Measurements from ENCODE around the gene TTC7B.

TTC7B gene

DNA sequence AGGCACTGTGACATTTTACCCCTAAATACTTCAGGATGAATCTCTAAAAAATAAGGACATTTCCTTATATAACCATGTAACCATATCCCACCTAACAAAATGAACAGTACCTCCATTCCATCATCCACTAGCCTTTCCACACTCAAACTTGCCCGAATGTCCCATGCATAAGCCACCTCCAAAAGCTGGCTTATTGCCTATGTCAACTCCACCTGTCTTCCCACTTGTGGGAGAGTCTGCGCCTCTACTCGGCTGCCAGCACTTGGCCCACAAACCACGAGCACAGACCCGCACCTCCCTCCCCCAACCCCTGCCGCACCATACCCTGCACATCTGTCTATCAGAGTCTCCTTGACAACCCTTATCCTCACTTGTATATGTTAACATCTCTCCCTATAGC is 253.6 kb downstream of the TTC7B start:
- in situ Hi-C loops (cut with MboI; ENCODE audit: low sequenced_read_pairs), result no loop called here

- in situ Hi-C loops (cut with MboI; ENCODE audit: low sequenced_read_pairs), result no loop called here
Observed at GRCh38 chr14:90561920-90562319, 254.3 kb downstream of the TTC7B start.

DNA sequence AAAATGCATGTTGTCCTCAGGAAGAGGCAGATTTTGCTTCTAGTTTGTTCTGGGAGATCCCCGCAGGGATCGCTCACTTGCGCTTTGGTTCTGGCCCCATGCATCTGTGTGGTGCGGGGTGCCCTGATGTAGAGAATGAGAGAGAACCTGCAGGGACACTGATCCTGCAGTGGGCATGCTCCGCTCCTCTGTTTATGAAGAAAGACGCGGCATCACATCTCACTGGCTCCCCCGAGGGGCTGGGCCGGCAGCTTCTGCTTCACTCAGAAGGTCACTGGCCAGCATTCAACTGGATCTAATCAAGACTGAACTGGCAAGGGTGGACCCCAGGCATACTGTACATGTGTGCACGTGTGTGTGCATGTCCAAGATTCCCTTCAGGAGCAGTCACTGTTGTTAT is 255.2 kb downstream of the TTC7B start:
- in situ Hi-C loops (cut with MboI; ENCODE audit: low sequenced_read_pairs), result no loop called here

- in situ Hi-C loops (cut with MboI; ENCODE audit: low sequenced_read_pairs), result no loop called here
Observed at GRCh38 chr14:90560558-90560957, 255.7 kb downstream of the TTC7B start.

DNA sequence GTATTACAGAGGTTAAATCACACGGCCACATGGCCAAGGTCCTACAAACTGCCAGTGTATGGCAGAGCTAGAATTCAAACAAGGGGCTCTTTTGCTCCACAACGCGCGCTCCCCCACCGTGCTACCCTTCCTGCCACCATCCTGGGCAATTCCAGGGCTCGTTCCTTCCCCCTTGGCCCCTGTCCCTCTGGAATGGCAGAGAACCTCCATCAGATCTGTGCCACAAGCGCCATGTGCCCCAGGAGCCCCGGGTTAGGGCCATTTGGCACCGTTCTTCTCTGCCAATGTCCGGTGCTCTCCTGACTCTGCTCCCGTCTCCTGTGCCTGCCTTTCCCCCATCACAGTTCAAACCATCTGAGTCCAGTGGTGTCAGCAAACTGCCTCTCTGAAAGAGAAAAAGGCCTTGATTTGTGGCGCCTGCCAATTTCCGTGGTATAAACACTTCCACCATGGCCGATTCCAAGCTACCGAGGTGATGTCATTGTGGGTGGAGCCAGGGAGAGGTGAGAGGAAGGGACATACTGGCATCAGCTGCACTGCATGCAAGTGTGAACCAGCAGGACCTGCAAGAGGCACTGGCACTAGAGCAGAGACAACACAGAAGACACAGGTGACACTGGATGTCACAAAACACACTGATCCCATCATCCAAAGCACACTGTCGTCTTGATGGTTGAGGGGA is 256.3 kb downstream of the TTC7B start:
- in situ Hi-C loops (cut with MboI; ENCODE audit: low sequenced_read_pairs), result no loop called here

DNA sequence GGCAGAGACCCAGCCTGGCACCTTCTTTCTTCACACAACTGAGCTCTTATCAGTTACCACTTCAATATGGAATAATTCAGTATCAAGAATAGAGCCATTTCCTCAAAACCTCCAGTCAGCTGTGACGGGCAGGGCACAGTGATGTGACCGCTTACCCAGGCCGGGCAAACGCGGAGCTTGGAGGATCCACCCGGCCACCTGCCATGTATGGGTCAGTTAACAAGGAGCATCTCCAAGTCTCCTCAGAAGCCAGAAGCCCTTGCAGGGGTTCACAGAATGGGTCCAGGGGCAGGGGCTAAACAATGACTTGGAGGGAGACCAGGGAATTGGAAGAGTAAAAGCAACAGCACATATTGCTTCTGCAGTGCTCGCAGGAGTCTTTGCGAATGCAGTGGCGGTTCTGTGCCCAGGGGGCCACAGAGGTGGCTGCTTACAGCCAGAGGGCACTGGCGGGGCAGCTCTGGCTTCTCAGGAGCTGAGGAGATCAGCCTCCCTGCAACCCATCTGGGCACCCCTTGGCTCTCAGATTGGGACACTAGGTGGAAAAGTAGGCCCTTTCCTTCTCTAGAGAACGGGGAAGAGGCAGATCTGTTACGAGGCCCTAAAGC is 257.1 kb downstream of the TTC7B start:
- in situ Hi-C loops (cut with MboI; ENCODE audit: low sequenced_read_pairs), result no loop called here

DNA sequence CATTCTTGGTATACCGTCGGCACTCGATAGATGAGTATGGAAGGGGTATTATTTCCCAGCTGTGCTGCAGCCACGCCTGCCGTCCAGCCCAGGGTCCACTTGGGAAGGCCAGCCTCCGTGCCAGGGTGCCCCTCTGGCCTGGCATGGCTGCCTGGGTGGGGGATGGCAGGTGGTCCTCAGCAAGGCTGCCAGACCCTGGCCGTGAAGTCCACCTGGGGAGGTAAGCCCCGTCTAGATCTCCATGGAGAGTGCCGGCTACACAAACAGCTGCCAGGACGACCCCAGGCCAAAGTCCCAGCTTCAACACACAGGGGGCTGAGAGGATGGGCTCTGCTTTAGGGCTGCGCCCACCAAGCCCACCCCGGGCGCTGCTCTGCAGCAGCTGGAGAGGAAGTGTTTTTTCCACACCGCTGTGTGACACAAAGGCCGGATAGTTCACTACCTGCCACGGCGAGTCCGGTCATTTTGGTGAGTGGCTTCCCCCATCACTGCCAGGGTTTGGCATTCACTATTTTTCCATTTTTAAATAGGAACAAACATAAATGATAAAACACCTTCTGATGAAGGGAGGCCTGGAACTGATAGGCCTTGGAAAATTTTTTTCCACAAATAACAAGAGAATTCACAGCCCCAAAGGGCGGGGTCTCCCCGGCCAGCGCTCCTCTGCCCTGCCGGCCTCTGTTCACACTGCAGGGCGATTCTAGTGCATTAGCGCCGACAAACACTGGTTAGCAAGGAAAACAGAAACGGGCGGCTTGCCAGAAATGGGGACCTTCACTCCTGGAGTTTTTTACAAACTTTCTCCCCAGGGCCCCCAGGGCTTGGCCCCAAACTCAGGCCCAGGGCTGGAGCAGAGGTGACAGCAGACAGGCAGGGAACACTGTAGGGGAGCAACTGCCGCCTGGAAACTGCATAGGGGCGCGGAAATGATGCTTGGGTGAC is 257.9 kb downstream of the TTC7B start:
- in situ Hi-C loops (cut with MboI; ENCODE audit: low sequenced_read_pairs), result no loop called here

DNA sequence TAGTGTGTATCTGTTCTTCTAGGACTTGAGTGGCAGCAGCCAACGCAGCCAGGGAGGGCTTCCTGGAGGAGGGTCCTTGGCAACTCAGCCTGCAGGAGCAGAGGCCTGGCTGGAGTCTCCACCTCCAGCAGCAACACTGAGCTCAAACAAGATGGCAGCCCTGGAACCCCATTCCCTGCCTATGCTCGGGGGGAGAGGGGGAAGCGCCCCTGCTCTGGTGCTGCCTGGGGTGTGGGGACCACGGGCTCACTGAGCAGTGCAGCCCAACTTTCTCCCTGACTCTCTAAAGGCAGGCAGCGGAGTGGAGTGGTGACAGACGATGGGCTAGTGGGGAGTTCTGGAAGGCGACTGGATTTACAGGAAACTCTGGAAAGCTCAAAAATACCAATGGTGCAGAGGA is 258.7 kb downstream of the TTC7B start:
- in situ Hi-C loops (cut with MboI; ENCODE audit: low sequenced_read_pairs), result no loop called here

DNA sequence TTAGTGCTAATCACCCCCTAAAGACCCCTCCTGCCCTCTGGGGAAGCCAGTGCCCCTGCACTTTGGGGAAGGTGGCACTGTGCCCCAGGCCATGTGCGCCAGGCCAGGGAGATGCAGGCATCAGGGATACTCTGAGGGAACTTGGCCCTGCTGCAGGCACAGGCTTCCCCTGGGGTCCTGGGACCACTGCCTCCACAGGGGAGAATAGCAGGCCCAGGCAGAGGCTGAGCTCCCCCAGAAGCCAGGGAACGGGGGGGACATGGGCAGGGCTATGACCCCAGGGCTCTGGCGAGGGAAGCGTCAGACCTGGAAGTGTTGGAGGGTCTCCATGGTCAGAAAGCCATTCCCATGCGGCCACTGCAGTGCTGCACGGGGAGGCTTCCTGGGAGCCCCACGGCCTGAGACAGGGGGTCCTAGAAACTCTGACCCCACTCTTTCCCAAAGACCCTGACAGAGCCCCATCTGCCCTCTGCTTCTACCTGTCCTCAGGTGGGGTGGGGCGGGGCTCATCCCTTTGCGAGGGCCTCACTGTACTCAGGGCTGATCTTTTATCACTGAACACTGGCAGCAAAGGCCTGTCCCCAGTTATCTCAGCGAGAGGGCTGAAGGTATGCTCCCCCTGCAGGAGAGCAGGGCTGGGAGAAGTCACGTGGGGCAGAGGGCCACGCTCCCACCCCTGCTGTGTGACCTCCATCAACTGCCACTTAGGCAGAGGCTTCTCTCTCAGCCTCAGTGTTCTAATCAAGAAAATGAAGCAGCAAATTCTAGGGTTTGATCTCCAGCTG is 259.4 kb downstream of the TTC7B start:
- in situ Hi-C loops (cut with MboI; ENCODE audit: low sequenced_read_pairs), result no loop called here

GRCh38 chr14:90556012-90556477 is 260.2 kb downstream of the TTC7B start:
- in situ Hi-C loops (cut with MboI; ENCODE audit: low sequenced_read_pairs), result no loop called here

DNA sequence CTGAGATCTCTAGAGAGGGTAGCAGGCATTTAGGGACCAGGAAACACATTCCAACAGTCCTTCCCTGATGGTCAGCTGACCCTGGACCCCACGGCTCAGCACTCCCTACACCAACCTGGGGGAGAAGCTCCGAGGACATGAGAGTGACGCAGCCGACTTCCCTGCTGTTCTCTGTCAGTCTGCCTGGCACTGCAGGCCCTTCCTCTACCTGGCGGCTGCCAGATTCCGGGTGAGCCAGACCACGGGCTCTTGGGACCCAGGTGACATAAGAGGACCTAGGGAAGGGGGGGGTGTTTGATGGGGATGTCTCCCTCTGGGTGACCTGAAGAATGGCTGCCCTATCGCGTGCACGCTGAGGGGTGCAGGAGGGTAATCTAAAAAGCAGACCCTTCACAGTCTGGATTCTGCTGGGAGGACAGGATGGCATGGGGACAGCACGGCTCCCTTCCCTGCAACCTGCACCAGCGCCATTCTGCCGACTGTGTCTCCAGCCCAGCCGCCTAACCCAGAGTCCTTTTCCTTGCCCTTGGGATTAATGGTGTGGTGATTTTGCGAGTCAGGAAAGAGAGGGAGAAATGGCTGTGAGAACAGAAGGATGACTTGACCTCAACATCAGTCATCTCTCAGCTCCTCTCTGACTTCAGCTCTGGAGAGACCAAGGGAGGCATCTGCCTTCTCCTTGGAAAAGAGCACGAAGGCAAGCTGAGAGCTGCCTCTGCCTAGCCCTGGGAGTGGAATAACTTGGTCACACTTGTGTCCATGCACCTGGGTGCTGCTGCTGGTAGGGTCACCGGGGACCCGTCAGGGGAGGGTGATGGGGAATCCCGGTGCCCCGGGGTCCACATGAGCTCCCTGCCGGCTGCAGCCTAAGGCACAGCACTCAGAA is 260.9 kb downstream of the TTC7B start:
- in situ Hi-C loops (cut with MboI; ENCODE audit: low sequenced_read_pairs), result no loop called here

DNA sequence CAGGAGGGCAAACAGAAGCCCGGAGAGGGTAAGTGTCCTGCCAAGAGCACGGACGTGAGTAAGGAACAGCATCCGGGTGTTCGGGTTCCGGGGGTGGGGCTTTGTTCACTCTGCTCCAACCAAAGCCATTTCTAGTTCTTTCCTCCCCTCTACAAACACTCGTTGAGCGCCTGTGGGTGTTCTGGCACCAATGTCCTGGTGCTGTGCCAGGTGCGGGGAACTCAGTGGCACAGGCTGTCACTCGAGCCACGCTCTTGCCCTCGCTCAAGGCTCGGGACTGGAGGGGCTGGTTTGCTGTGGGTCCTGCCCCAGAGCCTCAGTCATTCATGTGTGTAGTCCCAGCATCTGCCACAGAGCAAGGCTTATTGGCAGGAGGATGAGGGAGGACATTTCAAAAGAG is 261.9 kb downstream of the TTC7B start:
- in situ Hi-C loops (cut with MboI; ENCODE audit: low sequenced_read_pairs), result no loop called here

DNA sequence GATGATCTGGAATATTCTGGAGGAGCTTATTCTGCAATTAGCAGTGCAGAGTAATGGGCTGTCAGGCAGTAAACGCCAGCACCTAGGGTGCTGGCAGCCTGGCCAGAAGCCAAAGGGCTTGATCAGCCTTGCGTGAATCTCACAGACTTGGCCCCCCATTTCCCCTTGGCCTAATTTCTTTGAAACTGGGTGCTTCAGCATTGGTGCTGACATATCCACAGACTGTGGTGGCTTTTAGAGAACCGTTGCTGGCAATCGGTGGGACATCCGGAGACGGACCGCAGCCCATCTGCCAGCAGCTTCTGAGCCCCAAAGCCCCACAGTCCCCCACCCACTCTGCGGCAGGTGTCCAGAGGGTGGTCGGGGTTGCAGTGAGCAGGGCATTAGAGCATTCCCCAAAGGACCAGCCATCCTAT is 262.3 kb downstream of the TTC7B start:
- in situ Hi-C loops (cut with MboI; ENCODE audit: low sequenced_read_pairs), result no loop called here

DNA sequence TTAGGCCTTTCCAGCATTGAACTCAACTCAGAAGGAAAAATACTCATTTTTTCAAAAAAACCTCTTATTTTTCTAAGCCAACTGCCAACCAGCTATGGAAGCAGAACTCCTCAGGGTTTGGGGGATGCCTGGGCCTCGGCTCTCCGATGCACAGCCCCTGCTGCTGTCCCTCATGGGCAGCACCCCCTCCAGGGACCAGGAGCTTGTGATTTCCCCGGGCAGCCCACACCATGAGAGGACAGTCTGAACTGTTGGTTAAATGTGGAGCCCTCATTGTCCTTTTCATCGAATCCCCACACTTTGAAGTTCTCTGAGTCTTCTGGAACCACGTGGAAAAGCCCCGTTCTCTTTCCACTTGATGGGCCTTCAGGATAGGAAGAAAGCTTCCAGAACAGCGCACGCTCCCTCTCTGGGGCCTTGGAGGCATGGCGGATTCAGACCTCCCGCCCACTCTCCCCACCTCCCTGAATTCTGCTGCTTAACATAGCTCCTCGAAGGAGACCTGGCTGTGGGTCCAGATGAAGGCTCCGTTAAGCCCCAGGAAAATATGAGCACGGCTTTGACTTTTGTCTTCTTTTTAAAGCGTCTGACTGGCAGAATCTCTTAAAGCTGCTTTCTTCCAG is 262.8 kb downstream of the TTC7B start:
- in situ Hi-C loops (cut with MboI; ENCODE audit: low sequenced_read_pairs), result no loop called here

GRCh38 chr14:90552465-90553297 is 263.5 kb downstream of the TTC7B start:
- in situ Hi-C loops (cut with MboI; ENCODE audit: low sequenced_read_pairs), result no loop called here

DNA sequence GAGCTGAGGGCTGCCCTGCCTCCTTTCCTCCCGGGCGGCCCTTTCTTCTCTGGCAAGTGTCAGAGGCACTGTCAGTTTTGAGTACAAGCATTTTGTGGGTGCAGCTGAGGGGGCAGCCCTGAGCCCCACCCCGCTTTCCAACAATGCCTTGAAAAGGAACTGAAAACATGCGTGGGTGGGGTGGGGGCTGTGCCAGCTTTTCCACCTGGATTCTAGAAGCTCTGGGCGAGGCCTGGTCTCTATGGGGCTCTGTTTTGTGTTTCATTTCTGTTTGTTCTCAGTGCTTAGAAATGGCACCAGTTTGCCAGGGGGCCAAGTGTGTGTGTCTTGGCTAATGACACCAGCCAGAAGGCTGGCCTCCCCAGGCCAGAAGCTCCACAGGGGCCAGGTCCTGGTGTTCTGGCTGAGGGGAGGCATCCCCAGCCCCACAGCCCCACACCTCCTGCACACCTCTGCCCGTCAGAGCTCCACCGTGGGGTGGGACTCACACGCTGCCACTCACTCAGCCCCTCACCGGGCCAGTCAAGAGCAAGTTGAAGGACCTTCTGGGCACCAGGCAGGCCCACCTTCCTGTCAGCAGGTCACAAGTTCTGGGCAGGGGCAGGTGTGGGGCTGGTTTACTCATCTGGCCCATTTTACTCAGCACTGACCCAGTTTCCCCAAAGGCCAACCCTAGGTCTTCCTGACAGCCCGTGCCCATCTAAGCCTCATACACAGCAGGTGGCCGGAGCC is 264.3 kb downstream of the TTC7B start:
- in situ Hi-C loops (cut with MboI; ENCODE audit: low sequenced_read_pairs), result no loop called here

- in situ Hi-C loops (cut with MboI; ENCODE audit: low sequenced_read_pairs), result no loop called here
Observed at GRCh38 chr14:90551070-90551704, 265.0 kb downstream of the TTC7B start.

Data from HL-60/S4 (cell line).